Ishikawa (cell line): ENCODE data around the gene MYH10.
A peak's percentile ranks its signal among the peaks of the same experiment; 100 is the strongest.

ENCODE experiments used
- CEBPB ChIP-seq: IDR thresholded peaks from 2 replicates; pipeline ENCODE4 v1.6.1; 2012
- CREB1 ChIP-seq: IDR thresholded peaks from 2 replicates; pipeline ENCODE4 v1.6.1; 2012; ENCODE audit warnings: low read depth
- EGR1 ChIP-seq: IDR thresholded peaks from 2 replicates; pipeline ENCODE4 v1.6.1; 2012
- EP300 ChIP-seq: IDR thresholded peaks from 2 replicates; pipeline ENCODE4 v1.6.1; 2012; ENCODE audit warnings: borderline replicate concordance
- FOXM1 ChIP-seq: IDR thresholded peaks from 2 replicates; pipeline ENCODE4 v1.6.1; 2012; ENCODE audit warnings: low read depth, borderline replicate concordance
- NFIC ChIP-seq: IDR thresholded peaks from 2 replicates; pipeline ENCODE4 v1.6.1; 2012
- RAD21 ChIP-seq: IDR thresholded peaks from 2 replicates; pipeline ENCODE4 v1.6.1; 2012; ENCODE audit warnings: low read depth
- REST ChIP-seq: IDR thresholded peaks from 2 replicates; pipeline ENCODE4 v1.6.1; 2012; ENCODE audit warnings: low read depth, mild to moderate bottlenecking
- TAF1 ChIP-seq: IDR thresholded peaks from 2 replicates; pipeline ENCODE4 v1.6.1; 2012; ENCODE audit warnings: low read depth, mild to moderate bottlenecking
- TCF12 ChIP-seq: IDR thresholded peaks from 2 replicates; pipeline ENCODE4 v1.6.1; 2012; ENCODE audit warnings: low read depth
- TEAD4 ChIP-seq: IDR thresholded peaks from 2 replicates; pipeline ENCODE4 v1.6.1; 2012
- USF1 ChIP-seq: IDR thresholded peaks from 2 replicates; pipeline ENCODE4 v1.6.1; 2012
- YY1 ChIP-seq: IDR thresholded peaks from 2 replicates; pipeline ENCODE4 v1.6.1; 2012; ENCODE audit warnings: low read depth
- ZBTB7A ChIP-seq: IDR thresholded peaks from 2 replicates; pipeline ENCODE4 v1.6.1; 2012; ENCODE audit warnings: low read depth
- TF ChIP-seq, protein P1 (sequence below): IDR thresholded peaks from 2 replicates; pipeline ENCODE4 v1.6.1; 2012

The MYH10 gene

GRCh38 chr17:8436169-8436843 lies 194.2 kb downstream of the MYH10 start:
- TF ChIP-seq RAD21 (no peak), EGR1 (peak; percentile 40), FOXM1 (no peak), REST (no peak), YY1 (no peak), TCF12 (no peak), ZBTB7A (no peak), CREB1 (0 out of 2 replicates have a peak, but pooled peaks have one; percentile 7), CEBPB (no peak), USF1 (no peak), NFIC (no peak), TAF1 (peak; percentile 36; the same call in 1 of the 2 replicates), EP300 (no peak), TEAD4 (peak; percentile 28; the same call in 1 of the 2 replicates)
- TF ChIP-seq, protein P1, sequence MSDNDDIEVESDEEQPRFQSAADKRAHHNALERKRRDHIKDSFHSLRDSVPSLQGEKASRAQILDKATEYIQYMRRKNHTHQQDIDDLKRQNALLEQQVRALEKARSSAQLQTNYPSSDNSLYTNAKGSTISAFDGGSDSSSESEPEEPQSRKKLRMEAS, result no peak

DNA sequence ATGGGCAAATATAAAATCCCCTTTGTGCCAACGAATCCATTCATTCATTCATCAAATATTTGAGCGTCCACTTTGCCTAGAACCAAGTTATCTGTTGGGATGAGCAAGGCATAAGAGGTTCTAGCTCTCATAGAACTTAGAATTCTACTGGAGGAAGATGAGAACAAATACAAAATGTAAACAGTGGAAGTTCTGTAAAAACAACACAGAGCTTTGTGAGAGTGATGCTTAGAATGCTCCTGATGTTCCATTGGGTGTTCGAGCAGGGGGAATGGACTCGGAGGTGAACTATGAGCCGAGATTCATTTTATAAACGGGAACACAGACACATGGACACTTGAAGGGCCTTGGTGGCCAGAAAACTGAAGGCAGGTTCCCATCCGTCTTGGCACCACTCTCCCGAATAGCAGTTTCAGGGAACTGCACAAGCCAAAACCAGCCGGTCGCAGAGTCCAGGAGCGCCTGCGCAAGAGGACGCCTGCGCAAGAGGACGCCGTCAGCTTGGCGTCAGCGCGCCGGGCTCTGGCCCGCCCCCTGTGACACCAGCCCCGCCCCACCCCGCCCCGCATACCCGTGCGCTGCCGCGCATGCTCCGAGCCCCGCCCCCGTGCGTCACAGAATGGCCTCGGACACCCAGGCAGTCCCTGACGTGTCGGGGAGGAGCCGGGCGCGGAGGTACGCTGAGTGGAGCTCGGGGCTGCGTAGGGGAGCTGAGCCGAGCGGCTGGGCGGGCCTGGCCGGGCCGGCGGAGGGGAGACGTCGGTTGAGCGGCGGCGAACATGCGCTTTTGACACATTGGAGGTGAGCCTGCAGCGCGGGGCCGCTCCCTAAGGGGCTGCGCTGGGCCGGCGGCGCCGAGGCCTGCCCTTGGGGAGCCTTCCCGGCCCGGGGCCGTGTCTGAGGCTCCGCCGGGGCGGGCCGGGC lies 195.0 kb downstream of the MYH10 start, which contains the start of gene NDEL1:
NDEL1 (plus strand) TSS at position 640 of the 924 bp plus-strand sequence. CDS start 8,388 bp downstream, outside the sequence.
- TF ChIP-seq TAF1 (peak; percentile 65), CEBPB (no peak), EGR1 (no peak), YY1 (peak; percentile 68; the same call in 1 of the 2 replicates), FOXM1 (no peak), TEAD4 (no peak), ZBTB7A (no peak), USF1 (no peak), REST (no peak), EP300 (no peak; the same call in 1 of the 2 replicates), CREB1 (peak; percentile 63), TCF12 (no peak)
- TF ChIP-seq, protein P1, result 0 out of 2 replicates have a peak, but pooled peaks have one; percentile 33

DNA sequence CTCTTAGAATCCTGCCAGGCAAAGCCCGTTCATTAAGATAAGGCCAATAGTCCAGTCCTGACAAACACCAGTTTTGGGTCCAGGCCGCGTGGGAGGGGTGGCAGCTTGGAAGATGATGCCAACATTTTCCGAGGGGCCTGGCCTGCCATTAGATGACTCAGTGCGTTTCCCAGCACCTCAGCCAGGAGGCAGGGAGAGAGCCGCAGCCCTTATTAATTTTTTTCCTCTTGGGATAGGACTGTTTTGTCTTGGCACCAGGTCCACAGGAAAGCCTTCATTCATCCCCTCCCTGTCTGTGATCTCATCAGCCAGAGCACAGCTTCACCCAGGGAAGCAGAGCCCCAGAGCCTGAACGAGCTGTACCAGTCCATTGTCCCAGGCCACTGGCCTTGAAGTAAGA lies 199.6 kb downstream of the MYH10 start:
- no peak for TF ChIP-seq CREB1
- TF ChIP-seq EGR1, result no peak
- TF ChIP-seq FOXM1, result no peak
- no peak for TF ChIP-seq TCF12
- no peak for TF ChIP-seq ZBTB7A
- no peak for TF ChIP-seq NFIC
- no peak for TF ChIP-seq USF1
- TF ChIP-seq TAF1, result no peak
- no peak for TF ChIP-seq CEBPB
- TF ChIP-seq RAD21, result no peak
- TF ChIP-seq REST, result no peak
- no peak for TF ChIP-seq TEAD4
- no peak for TF ChIP-seq YY1
- TF ChIP-seq, protein P1, result no peak
- TF ChIP-seq EP300, result no peak
